ENCODE data around the gene MPDZ.

The MPDZ gene

GRCh38 chr9:13279284-13280141 lies at the start of gene MPDZ:
TSS of gene MPDZ (minus strand) at chr9:13279692. CDS start at chr9:13250315, 29,377 bp downstream.
- no peak for DNase-seq

- no peak for DNase-seq
These were observed 45.5 kb upstream of the MPDZ start for GRCh38 chr9:13324988-13325387.

- no peak for DNase-seq
These were observed 43.5 kb upstream of the MPDZ start for GRCh38 chr9:13322828-13323550.

- no peak for DNase-seq
These were observed 38.5 kb upstream of the MPDZ start for GRCh38 chr9:13318027-13318426.

GRCh38 chr9:13296972-13297371 lies 17.5 kb upstream of the MPDZ start:
- DNase-seq: no peak

- no peak for DNase-seq
These were observed 16.1 kb upstream of the MPDZ start for GRCh38 chr9:13295556-13295955.

- no peak for DNase-seq
These were observed 13.3 kb upstream of the MPDZ start for GRCh38 chr9:13292782-13293181.

GRCh38 chr9:13292158-13292557 lies 12.7 kb upstream of the MPDZ start:
- DNase-seq: no peak

- DNase-seq: no peak
These were observed 12.2 kb upstream of the MPDZ start for GRCh38 chr9:13291718-13292117.

GRCh38 chr9:13284011-13284410 lies 4.5 kb upstream of the MPDZ start:
- DNase-seq: no peak

- no peak for DNase-seq
These were observed 3.5 kb upstream of the MPDZ start for GRCh38 chr9:13282998-13283397.

GRCh38 chr9:13281356-13282016 lies 2.0 kb upstream of the MPDZ start:
- DNase-seq: no peak

GRCh38 chr9:13278368-13279246 lies 885 bp downstream of the MPDZ start:
- no peak for DNase-seq

GRCh38 chr9:13278023-13278367 lies 1.5 kb downstream of the MPDZ start:
- DNase-seq: no peak

- no peak for DNase-seq
These were observed 4.4 kb downstream of the MPDZ start for GRCh38 chr9:13274886-13275641.

GRCh38 chr9:13270734-13271133 lies 8.8 kb downstream of the MPDZ start:
- DNase-seq: no peak

- no peak for DNase-seq
These were observed 9.7 kb downstream of the MPDZ start for GRCh38 chr9:13269589-13270452.

GRCh38 chr9:13268469-13268868 lies 11.0 kb downstream of the MPDZ start:
- DNase-seq: no peak

- no peak for DNase-seq
These were observed 11.7 kb downstream of the MPDZ start for GRCh38 chr9:13267743-13268142.

- no peak for DNase-seq
These were observed 13.3 kb downstream of the MPDZ start for GRCh38 chr9:13266167-13266566.

GRCh38 chr9:13264788-13265187 lies 14.7 kb downstream of the MPDZ start:
- DNase-seq: no peak

All from activated CD4-positive, alpha-beta T cell treated with anti-CD3 and anti-CD28 coated beads, Interleukin-2, amount 50 U/mL, for 4 hours (primary cell).